GM11168 (cell line): ENCODE data around the gene ATXN2.
"Not testable (repeated sequence)": the region's sequence is repeated elsewhere in the genome, so short reads cannot be mapped to it uniquely, and the experiment has no call there.

Experiments used
- in situ Hi-C: fragments of 300-500 bp; cut with MboI; formaldehyde crosslinking; loops from one replicate; pipeline ENCODE4 v1.12.0; 2022; ENCODE audit warnings: low sequenced_read_pairs; ENCODE audit not compliant: unreplicated experiment

ATXN2 gene, protein sequence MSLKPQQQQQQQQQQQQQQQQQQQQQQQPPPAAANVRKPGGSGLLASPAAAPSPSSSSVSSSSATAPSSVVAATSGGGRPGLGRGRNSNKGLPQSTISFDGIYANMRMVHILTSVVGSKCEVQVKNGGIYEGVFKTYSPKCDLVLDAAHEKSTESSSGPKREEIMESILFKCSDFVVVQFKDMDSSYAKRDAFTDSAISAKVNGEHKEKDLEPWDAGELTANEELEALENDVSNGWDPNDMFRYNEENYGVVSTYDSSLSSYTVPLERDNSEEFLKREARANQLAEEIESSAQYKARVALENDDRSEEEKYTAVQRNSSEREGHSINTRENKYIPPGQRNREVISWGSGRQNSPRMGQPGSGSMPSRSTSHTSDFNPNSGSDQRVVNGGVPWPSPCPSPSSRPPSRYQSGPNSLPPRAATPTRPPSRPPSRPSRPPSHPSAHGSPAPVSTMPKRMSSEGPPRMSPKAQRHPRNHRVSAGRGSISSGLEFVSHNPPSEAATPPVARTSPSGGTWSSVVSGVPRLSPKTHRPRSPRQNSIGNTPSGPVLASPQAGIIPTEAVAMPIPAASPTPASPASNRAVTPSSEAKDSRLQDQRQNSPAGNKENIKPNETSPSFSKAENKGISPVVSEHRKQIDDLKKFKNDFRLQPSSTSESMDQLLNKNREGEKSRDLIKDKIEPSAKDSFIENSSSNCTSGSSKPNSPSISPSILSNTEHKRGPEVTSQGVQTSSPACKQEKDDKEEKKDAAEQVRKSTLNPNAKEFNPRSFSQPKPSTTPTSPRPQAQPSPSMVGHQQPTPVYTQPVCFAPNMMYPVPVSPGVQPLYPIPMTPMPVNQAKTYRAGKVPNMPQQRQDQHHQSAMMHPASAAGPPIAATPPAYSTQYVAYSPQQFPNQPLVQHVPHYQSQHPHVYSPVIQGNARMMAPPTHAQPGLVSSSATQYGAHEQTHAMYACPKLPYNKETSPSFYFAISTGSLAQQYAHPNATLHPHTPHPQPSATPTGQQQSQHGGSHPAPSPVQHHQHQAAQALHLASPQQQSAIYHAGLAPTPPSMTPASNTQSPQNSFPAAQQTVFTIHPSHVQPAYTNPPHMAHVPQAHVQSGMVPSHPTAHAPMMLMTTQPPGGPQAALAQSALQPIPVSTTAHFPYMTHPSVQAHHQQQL

GRCh38 chr12:111598637-111599452 lies at the start of gene ATXN2:
Gene ATXN2, minus strand, starts transcription at chr12:111599315. Its CDS starts 281 bp downstream, at chr12:111599034.
- in situ Hi-C loops: no loop called here

DNA sequence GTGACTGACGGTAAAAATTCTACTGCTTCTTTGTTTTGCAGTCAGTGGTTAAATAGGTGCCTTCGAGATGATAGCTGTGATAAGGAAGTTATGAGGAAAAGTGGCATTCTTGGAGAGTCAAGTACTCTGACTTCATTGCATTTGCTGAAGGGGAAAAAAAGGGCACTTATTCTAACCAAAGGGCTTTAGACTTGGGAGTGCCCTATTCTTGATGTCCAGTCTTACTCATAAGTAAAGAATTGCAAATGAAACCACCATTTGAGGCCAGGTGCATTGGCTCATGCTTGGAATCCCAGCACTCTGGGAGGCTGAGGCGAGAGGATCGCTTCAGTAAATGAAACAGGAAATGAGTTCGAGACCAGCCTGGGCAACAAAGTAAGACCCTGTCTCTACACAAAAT lies 46.3 kb upstream of the ATXN2 start:
- in situ Hi-C loops: no loop called here

GRCh38 chr12:111643427-111643826 lies 44.3 kb upstream of the ATXN2 start:
- in situ Hi-C loops: no loop called here

DNA sequence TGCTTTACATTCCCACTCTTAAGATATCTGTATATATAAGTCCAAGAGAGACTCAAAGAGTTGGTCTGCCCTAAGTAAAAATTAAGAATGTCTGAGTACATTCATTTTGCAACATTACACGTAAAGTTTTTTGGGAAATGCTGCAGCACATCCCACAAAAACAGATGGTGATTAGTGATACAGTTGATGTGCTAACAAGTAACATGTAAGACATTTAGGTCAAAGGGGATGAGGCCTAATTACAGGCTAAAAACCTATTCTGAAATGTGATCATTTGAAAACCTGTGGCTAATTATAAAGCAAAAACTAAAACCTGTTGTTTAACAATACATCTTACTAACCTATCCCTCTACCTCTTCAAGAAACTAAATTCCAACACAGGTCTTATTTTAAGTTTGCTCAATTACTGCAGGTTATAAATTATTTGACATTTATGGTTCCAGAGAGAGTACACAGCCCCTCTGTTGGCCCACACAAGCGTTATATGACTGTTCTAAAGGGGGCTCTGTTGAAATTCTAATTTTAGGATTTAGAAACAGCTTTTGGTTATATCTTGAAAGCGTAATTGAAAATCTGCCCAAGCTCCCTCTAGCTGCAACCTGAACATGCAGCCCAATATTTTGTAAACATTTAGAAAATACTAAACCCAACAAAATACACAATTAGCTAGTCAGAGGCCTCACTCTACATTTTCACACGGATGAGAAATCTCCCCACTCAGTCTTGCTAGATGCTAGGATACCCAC lies 43.7 kb upstream of the ATXN2 start:
- in situ Hi-C loops: no loop called here

DNA sequence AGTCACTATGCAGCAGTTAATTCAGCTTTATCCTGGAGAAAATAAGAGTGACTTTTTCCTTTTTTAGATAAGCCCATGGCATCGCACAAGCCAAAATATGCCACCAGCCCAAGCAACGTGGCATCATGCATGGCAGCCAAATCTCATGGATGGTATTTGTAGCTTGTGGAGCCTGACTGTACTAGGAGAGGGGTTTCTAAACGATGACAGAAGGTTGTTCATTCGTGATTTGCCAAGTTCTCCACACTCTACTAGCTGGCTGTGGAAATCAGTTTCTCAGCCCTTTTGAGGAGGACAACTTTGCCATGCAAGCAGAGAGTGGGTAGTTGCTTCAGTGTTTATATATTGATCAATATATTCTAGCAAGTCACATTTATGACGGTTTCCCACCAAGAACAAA lies 41.4 kb upstream of the ATXN2 start:
- in situ Hi-C loops: no loop called here

DNA sequence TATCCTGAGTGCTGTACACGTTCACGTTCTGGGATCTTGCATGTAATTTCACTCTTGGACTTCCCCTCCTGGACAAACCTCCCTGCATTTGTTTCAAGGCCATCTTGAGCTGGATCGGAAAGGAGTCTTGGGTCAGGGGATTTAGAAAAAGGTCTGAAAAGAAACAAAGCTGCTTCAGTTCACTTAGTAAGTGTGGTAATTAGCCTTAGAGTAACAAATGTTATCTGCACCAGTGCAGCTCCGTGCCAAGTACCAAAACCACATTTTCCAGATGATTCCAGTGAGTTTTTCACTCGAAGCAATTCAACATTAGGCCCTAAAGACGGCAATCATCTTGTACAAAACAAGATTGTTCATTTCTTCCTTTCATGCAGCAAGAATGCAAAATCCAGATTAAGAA lies 39.4 kb upstream of the ATXN2 start:
- in situ Hi-C loops: no loop called here

DNA sequence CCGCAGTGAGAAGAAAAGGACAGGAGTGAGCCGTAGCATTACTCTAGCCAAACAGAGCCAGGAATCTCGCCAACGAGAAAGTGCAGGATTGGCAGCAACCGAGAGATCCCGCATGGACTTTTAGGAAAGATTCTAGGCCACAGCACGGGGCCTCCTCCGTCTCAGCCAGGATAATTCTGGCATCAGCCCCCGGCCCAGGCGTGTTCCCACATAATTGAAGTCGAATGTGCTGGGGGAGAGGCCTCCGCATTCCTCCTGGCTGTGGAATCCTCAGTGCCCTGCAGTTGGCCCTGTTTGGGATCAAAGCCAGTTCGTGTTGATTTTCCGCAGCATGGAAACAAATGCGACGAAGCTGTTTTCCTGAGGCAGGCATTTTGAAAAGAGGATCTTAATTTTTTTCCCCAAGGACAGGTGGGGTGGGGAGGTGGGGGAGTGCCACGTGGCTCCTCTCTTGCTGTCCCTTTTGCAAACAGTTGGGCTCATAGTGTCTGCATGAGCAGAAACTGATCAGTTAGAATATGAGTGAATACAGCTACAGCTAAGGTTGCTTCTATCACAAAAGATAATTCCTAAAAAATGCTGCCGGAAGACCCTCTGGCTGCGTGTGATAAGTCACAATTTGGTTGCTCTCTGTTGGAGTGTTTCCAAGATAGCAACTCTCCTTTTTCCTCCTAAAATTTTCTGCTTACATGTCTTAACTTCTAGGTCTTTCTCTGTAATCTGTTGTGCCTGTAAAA lies 37.3 kb upstream of the ATXN2 start:
- in situ Hi-C loops: no loop called here

DNA sequence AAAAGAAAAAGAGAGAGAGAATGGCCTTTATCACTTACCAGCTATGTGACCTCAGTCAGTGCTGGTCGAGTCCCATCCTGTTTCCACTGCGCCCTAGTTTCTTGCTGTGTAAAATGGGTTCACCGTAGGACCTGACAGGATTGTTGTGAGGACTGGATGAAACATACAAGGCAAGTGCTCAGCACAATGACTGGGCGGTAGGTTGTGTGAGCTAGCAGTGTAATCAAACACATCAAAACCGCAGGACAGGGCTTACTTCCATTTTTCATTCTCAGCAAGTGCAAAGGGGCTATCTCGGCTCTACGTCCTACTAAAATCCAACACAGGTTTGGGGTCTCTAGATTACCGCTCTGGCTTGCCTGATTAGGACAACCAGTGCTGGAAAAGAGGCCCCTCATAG lies 36.4 kb upstream of the ATXN2 start:
- in situ Hi-C loops: no loop called here

GRCh38 chr12:111628505-111629260 lies 29.6 kb upstream of the ATXN2 start:
- in situ Hi-C loops: no loop called here

GRCh38 chr12:111626230-111626629 lies 27.1 kb upstream of the ATXN2 start:
- in situ Hi-C loops: no loop called here

- in situ Hi-C loops: no loop called here
These were observed 25.4 kb upstream of the ATXN2 start for GRCh38 chr12:111624540-111624939.

DNA sequence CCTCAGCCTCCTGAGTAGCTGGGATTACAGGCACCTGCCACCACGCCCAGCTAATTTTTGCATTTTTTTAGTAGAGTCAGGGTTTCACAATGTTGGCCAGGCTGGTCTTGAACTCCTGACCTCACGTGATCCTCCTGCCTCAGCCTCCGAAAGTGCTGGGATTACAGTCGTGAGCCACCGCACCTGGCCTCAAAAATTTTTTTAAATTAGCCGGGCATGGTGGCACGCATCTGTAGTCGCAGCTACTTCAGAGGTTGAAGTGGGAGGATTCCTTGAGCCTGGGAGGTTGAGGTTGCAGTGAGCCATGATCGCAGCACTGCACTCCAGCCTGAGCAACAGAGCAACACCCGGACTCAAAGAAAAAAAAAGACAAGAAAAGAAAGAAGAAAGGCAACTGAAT lies 18.7 kb upstream of the ATXN2 start:
- in situ Hi-C loops: not testable (repeated sequence)

GRCh38 chr12:111616177-111616623 lies 17.1 kb upstream of the ATXN2 start:
- in situ Hi-C loops: no loop called here

GRCh38 chr12:111607239-111607638 lies 8.1 kb upstream of the ATXN2 start:
- in situ Hi-C loops: no loop called here

DNA sequence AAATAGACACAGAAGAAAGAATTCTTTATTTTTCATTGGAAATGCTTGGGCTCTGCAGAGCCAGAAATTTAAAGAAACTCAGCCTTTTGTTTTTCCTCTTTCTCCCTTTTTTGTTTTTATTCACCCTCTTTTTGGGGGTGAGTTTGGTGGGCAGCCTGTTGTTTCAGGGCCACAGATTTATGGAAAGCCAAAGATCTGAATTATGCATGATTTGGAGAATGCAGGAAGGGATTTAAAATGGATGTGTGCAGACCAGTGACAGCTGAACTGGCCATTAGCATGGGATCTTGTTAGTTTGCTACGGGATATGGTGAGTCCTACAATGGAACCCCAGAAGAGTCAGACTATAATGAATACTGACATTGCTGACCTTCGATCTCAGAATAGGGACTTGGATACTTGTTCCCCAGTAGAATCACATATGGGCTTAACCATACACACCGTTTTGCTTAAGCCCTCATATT lies 7.7 kb upstream of the ATXN2 start:
- in situ Hi-C loops: no loop called here

GRCh38 chr12:111605911-111606766 lies 7.0 kb upstream of the ATXN2 start:
- in situ Hi-C loops: no loop called here

GRCh38 chr12:111602857-111603256 lies 3.7 kb upstream of the ATXN2 start:
- in situ Hi-C loops: not testable (repeated sequence)
